CD4-positive, alpha-beta T cell (primary cell): Measurements from ENCODE around the gene CCDC186. TPM values are rescaled to one million over a fixed set of nuclear protein-coding genes. Genes with fewer than 3 reads are reported as not detected.
A peak's percentile ranks its signal among the peaks of the same experiment; 100 is the strongest.

Experiments used
- ATAC-seq: fragments of 200-7000 bp; cut with Tn5 transposase; one replicate; pipeline ENCODE4 v1.10.0; 2022; ENCODE audit warnings: mild to moderate bottlenecking; ENCODE audit not compliant: poor library complexity
- CTCF ChIA-PET: fragments of 350-600 bp; sonication (Branson Sonifier 250); formaldehyde crosslinking; loops from one replicate; lab custom pipeline; 2021; ENCODE audit warnings: antibody characterized with exemption, inconsistent platforms; lab: Charles Lee
- POLR2A ChIA-PET: fragments of 350-600 bp; sonication (Branson Sonifier 250); formaldehyde crosslinking; loops from one replicate; lab custom pipeline; 2021; ENCODE audit warnings: antibody characterized with exemption, inconsistent platforms; lab: Charles Lee
- DNase-seq, 14 experiments: peaks; one replicate each; pipeline ENCODE4 v3.0.0-alpha.2; 2013 to 2020; ENCODE audit warnings: mixed read lengths in 2 of 14
- H3K27ac ChIP-seq, 2 donors: one replicate each; pipeline versions ENCODE4 v1.5.1 to v1.7.0; 2013; ENCODE audit warnings: low read length in 2 of 2, low read depth in 1 of 2, mild to moderate bottlenecking in 1 of 2
- H3K27me3 ChIP-seq, 2 experiments: 1 replicate in 1 of 2; 2 replicates in 1 of 2; pipeline versions ENCODE4 v1.6.1 to v1.7.0; 2013; ENCODE audit warnings: low read length in 2 of 2, control low read depth in 1 of 2, mild to moderate bottlenecking in 1 of 2, moderate library complexity in 1 of 2; ENCODE audit not compliant: insufficient read depth in 2 of 2, control insufficient read depth in 1 of 2
- H3K36me3 ChIP-seq: one replicate; pipeline ENCODE4 v1.6.1; 2013; ENCODE audit warnings: low read length, control low read depth; ENCODE audit not compliant: insufficient read depth
- H3K4me1 ChIP-seq: one replicate; pipeline ENCODE4 v1.6.1; 2013; ENCODE audit warnings: low read length, control low read depth; ENCODE audit not compliant: insufficient read depth
- H3K4me3 ChIP-seq: one replicate; pipeline ENCODE4 v1.5.1; 2013; ENCODE audit warnings: mild to moderate bottlenecking, low read length, moderate library complexity
- H3K9me3 ChIP-seq, 2 experiments: 1 replicate in 1 of 2; 2 replicates in 1 of 2; pipeline versions ENCODE4 v1.6.1 to v1.7.0; 2013; ENCODE audit warnings: low read length in 2 of 2, mild to moderate bottlenecking in 2 of 2, control low read depth in 1 of 2, moderate library complexity in 1 of 2; ENCODE audit not compliant: control insufficient read depth in 1 of 2, insufficient read depth in 1 of 2
- H3K27ac Mint-ChIP-seq: one replicate; pipeline ENCODE4 v1.8.0; 2020; ENCODE audit warnings: mixed read lengths
- H3K27me3 Mint-ChIP-seq: one replicate; pipeline ENCODE4 v1.8.0; 2021; ENCODE audit warnings: mixed read lengths
- H3K36me3 Mint-ChIP-seq: one replicate; pipeline ENCODE4 v1.8.0; 2021; ENCODE audit warnings: low read depth, mixed read lengths
- H3K4me1 Mint-ChIP-seq: one replicate; pipeline ENCODE4 v1.8.0; 2021; ENCODE audit warnings: low read depth, mixed read lengths
- H3K4me3 Mint-ChIP-seq: one replicate; pipeline ENCODE4 v1.8.0; 2020; ENCODE audit warnings: mild to moderate bottlenecking, mixed read lengths
- H3K9me3 Mint-ChIP-seq: one replicate; pipeline ENCODE4 v1.8.0; 2020; ENCODE audit warnings: mixed read lengths
- CTCF ChIP-seq: fragments of 200-600 bp; IDR thresholded peaks from one replicate; pipeline ENCODE4 v1.8.0; 2022; ENCODE audit warnings: antibody characterized with exemption, mild to moderate bottlenecking
- intact Hi-C, 2 experiments: fragments of 100-400 bp; cut with DNase I in 1 of 2; cut with micrococcal nuclease in 1 of 2; formaldehyde crosslinking; loops; one replicate each; pipeline versions ENCODE4 v1.15.1 to v1.9.0; 2023 to 2025; cut with DNase I, micrococcal nuclease
- total RNA-seq, 174 experiments: library from RNA in 2 of 174; stranded (reverse) in 2 of 174; gene quantifications; one replicate each; pipeline ENCODE4 v1.2.3 and lab custom pipeline; 2021 to 2026

Gene CCDC186
- total RNA-seq, 2 experiments from 2014 or later: 55.0 to 55.9 TPM

- Histone ChIP-seq H3K4me1 (no peaks in the 10 kb centered on the region), H3K36me3 (no peaks in the 10 kb centered on the region), H3K4me3 (no peak overlapping the region), H3K27ac (no peak overlapping the region), H3K27me3 (no peaks in the 10 kb centered on the region), H3K9me3 (no peaks in the 10 kb centered on the region)
- Mint-ChIP-seq H3K4me1 (no peaks in the 10 kb centered on the region), H3K27ac (no peak overlapping the region), H3K4me3 (no peak overlapping the region), H3K27me3 (peaks cover 12% of the 10 kb centered on the region), H3K36me3 (no peaks in the 10 kb centered on the region), H3K9me3 (no peaks in the 10 kb centered on the region)
- intact Hi-C loops: no loop called here
- no peak for TF ChIP-seq CTCF
- POLR2A ChIA-PET: no interaction called here
- CTCF ChIA-PET: no interaction called here
- ATAC-seq (no peak), DNase-seq (no peak)
Observed at GRCh38 chr10:114110174-114110972, 63.6 kb downstream of the CCDC186 start.

DNA sequence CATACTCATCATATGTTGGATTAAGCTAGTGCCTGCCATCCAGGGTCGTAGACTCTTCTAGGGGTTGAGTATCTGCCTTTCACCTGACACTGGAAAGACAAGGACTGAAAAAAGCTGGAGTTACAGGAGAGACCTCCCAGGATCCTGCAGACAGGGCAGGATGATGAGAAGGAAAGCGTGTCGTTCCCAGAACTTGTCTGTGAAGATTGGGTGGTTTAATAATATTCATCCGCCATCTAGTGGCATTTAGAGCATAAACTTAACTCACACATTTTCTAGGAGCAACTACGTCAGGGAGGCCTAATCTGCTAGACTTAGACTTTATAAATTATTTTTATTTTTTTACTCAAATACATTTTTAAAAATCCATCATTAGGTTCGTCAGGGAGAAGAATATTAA, 70.7 kb downstream of the CCDC186 start:
- ATAC-seq (no peak), DNase-seq (peak in 3 of 14 experiments; percentile 52 to 62 (median 59))
- Mint-ChIP-seq H3K4me1 (peaks cover 31% of the 10 kb centered on the region), H3K4me3 (no peak overlapping the region), H3K27ac (no peak overlapping the region), H3K9me3 (no peaks in the 10 kb centered on the region), H3K36me3 (no peaks in the 10 kb centered on the region), H3K27me3 (peaks cover 44% of the 10 kb centered on the region)
- no peak overlapping the region for H3K27ac ChIP-seq
- peaks cover 0 to 10% of the 10 kb centered on the region in 2 experiments for H3K9me3 ChIP-seq
- intact Hi-C loops: loop anchor here (1.0 kb wide), 2 partner anchors 303 to 304 kb away; no protein-coding TSS in a partner anchor
- peak; percentile 65 for TF ChIP-seq CTCF
- no peaks in the 10 kb centered on the region for H3K36me3 ChIP-seq
- CTCF ChIA-PET: interaction anchor here (1.6 kb wide), 1 partner anchor 304 kb away, joined by 3 read pairs; no protein-coding TSS in a partner anchor
- H3K4me3 ChIP-seq: no peak overlapping the region
- H3K4me1 ChIP-seq: peaks cover 20% of the 10 kb centered on the region
- H3K27me3 ChIP-seq: peaks cover 15 to 19% of the 10 kb centered on the region in 2 experiments
- POLR2A ChIA-PET: interaction anchor here (1.1 kb wide), 1 partner anchor 305 kb away, joined by 4 read pairs; no protein-coding TSS in a partner anchor

DNA sequence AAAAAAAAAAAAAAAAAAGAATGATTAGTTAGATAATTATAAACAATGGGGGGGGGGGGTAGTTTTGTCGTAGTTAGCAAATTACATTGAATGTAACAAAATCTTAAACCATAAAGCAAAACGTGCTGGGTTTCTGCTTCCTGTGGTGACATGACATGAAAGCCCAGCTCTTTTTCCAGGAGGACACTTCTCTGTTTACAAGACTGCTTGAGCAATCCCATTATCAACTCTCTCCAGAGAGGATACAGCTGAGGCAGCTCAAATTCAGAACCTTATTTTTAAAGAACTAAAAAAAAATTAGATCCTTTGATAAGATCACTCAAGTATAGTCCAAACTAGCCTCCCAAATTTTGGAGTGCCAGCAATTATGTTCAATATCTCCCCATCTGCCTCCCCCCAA, 71.7 kb downstream of the CCDC186 start:
- Histone ChIP-seq H3K36me3 (no peaks in the 10 kb centered on the region), H3K27ac (no peak overlapping the region), H3K4me1 (peaks cover 20% of the 10 kb centered on the region), H3K4me3 (no peak overlapping the region), H3K9me3 (peaks cover 0 to 10% of the 10 kb centered on the region in 2 experiments), H3K27me3 (peaks cover 15 to 19% of the 10 kb centered on the region in 2 experiments)
- H3K4me3 Mint-ChIP-seq: no peak overlapping the region
- no peaks in the 10 kb centered on the region for H3K9me3 Mint-ChIP-seq
- ChIA-PET CTCF (interaction anchor here (0.7 kb wide), 1 partner anchor 199 kb away, joined by 3 read pairs; no protein-coding TSS in a partner anchor), POLR2A (no interaction called here)
- H3K4me1 Mint-ChIP-seq: peaks cover 37% of the 10 kb centered on the region
- peaks cover 44% of the 10 kb centered on the region for H3K27me3 Mint-ChIP-seq
- DNase-seq: no peak
- TF ChIP-seq CTCF: no peak
- no peak overlapping the region for H3K27ac Mint-ChIP-seq
- intact Hi-C loops: no loop called here
- no peak for ATAC-seq
- H3K36me3 Mint-ChIP-seq: no peaks in the 10 kb centered on the region
